Measurements from ENCODE around the gene CHRM4. TPM values are rescaled to one million over a fixed set of nuclear protein-coding genes. Genes with fewer than 3 reads are reported as not detected.

CHRM4 gene
- total RNA-seq, 2 donors from 2014 or later = 0.46 TPM; not detected in 1

- H3K4me1 Mint-ChIP-seq = peaks cover 8% of the 10 kb centered on the region
- no peak for DNase-seq
- no peak overlapping the region for H3K4me3 Mint-ChIP-seq
- Histone ChIP-seq H3K4me3 (ENCODE audit: low read length) (no peak overlapping the region), H3K4me1 (ENCODE audit: control insufficient read depth, insufficient read depth, low read length) (no peaks in the 10 kb centered on the region), H3K27ac (ENCODE audit: low read depth, low read length) (no peak overlapping the region), H3K27me3 (ENCODE audit: control insufficient read depth, insufficient read depth, low read length, poor library complexity, severe bottlenecking) (no peaks in the 10 kb centered on the region), H3K9ac (ENCODE audit: extremely low read depth, low read length, poor library complexity, severe bottlenecking) (no peak overlapping the region), H3K9me3 (ENCODE audit: control insufficient read depth, low read length) (no peaks in the 10 kb centered on the region), H3K36me3 (ENCODE audit: control insufficient read depth, insufficient read depth, low read length) (peaks cover 69% of the 10 kb centered on the region)
- H3K27me3 Mint-ChIP-seq (ENCODE audit: insufficient read depth) = no peaks in the 10 kb centered on the region
- TF ChIP-seq CTCF (conservative IDR thresholded peaks at IDR 0.05) = no peak
- H3K27ac Mint-ChIP-seq = no peak overlapping the region
- peaks cover 64% of the 10 kb centered on the region for H3K36me3 Mint-ChIP-seq (ENCODE audit: low read depth)
- no peaks in the 10 kb centered on the region for H3K9me3 Mint-ChIP-seq
- 97% methylated on average over 3 of the region's 3 CpGs; no CpG with 5 or more reads in 1 of the 2 experiments for WGBS, 2 experiments (ENCODE audit: insufficient coverage in 1 of 2, insufficient read length in 1 of 2)
These were observed 38.1 kb upstream of the CHRM4 start for GRCh38 chr11:46429717-46430116.

- peaks cover 2% of the 10 kb centered on the region for H3K4me1 Mint-ChIP-seq
- no peak overlapping the region for H3K4me3 Mint-ChIP-seq
- H3K36me3 Mint-ChIP-seq (ENCODE audit: low read depth) = peaks cover 54% of the 10 kb centered on the region
- no peak for TF ChIP-seq CTCF (conservative IDR thresholded peaks at IDR 0.05)
- Histone ChIP-seq H3K27me3 (ENCODE audit: control insufficient read depth, insufficient read depth, low read length, poor library complexity, severe bottlenecking) (no peaks in the 10 kb centered on the region), H3K9ac (ENCODE audit: extremely low read depth, low read length, poor library complexity, severe bottlenecking) (no peak overlapping the region), H3K36me3 (ENCODE audit: control insufficient read depth, insufficient read depth, low read length) (peaks cover 62% of the 10 kb centered on the region), H3K4me3 (ENCODE audit: low read length) (no peak overlapping the region), H3K27ac (ENCODE audit: low read depth, low read length) (no peak overlapping the region), H3K9me3 (ENCODE audit: control insufficient read depth, low read length) (no peaks in the 10 kb centered on the region), H3K4me1 (ENCODE audit: control insufficient read depth, insufficient read depth, low read length) (no peaks in the 10 kb centered on the region)
- DNase-seq = no peak
- 92 to 93% methylated on average over 9 of the region's 9 CpGs for WGBS, 2 experiments (ENCODE audit: insufficient coverage in 1 of 2, insufficient read length in 1 of 2)
- no peak overlapping the region for H3K27ac Mint-ChIP-seq
- no peaks in the 10 kb centered on the region for H3K27me3 Mint-ChIP-seq (ENCODE audit: insufficient read depth)
- H3K9me3 Mint-ChIP-seq = no peaks in the 10 kb centered on the region
These were observed 35.8 kb upstream of the CHRM4 start for GRCh38 chr11:46427364-46427763.

- Histone ChIP-seq H3K4me1 (ENCODE audit: control insufficient read depth, insufficient read depth, low read length) (no peaks in the 10 kb centered on the region), H3K9me3 (ENCODE audit: control insufficient read depth, low read length) (no peaks in the 10 kb centered on the region), H3K27me3 (ENCODE audit: control insufficient read depth, insufficient read depth, low read length, poor library complexity, severe bottlenecking) (no peaks in the 10 kb centered on the region), H3K9ac (ENCODE audit: extremely low read depth, low read length, poor library complexity, severe bottlenecking) (no peak overlapping the region), H3K36me3 (ENCODE audit: control insufficient read depth, insufficient read depth, low read length) (peaks cover 63% of the 10 kb centered on the region), H3K4me3 (ENCODE audit: low read length) (no peak overlapping the region), H3K27ac (ENCODE audit: low read depth, low read length) (no peak overlapping the region)
- H3K4me1 Mint-ChIP-seq = peaks cover 2% of the 10 kb centered on the region
- H3K27me3 Mint-ChIP-seq (ENCODE audit: insufficient read depth) = no peaks in the 10 kb centered on the region
- WGBS, 2 experiments (ENCODE audit: insufficient coverage in 1 of 2, insufficient read length in 1 of 2) = 93 to 94% methylated on average over 4 of the region's 4 CpGs
- DNase-seq = no peak
- H3K36me3 Mint-ChIP-seq (ENCODE audit: low read depth) = peaks cover 54% of the 10 kb centered on the region
- TF ChIP-seq CTCF (conservative IDR thresholded peaks at IDR 0.05) = no peak
- no peak overlapping the region for H3K27ac Mint-ChIP-seq
- no peak overlapping the region for H3K4me3 Mint-ChIP-seq
- no peaks in the 10 kb centered on the region for H3K9me3 Mint-ChIP-seq
These were observed 34.8 kb upstream of the CHRM4 start for GRCh38 chr11:46426233-46426991.

Data from endodermal cell (in vitro differentiated cells).